MM.1S (cell line): ENCODE results near the gene C13orf42.
A peak's percentile ranks its signal among the peaks of the same experiment; 100 is the strongest.

Source experiments
- DNase-seq: peaks from one replicate; pipeline ENCODE4 v3.0.0-alpha.2; 2015
- H2AFZ ChIP-seq: fragments of 300-600 bp; sonication (generic); 2 replicates; pipeline ENCODE4 v1.6.0; 2016; ENCODE audit warnings: antibody characterized with exemption, low read length
- H3F3A ChIP-seq: fragments of 300-600 bp; sonication (generic); 2 replicates; pipeline ENCODE4 v1.6.1; 2016; ENCODE audit warnings: mild to moderate bottlenecking, antibody characterized with exemption, low read length, moderate library complexity, mixed read lengths; ENCODE audit not compliant: insufficient read depth
- H3K27ac ChIP-seq: fragments of 300-600 bp; sonication (generic); 2 replicates; pipeline ENCODE4 v1.5.1; 2016; ENCODE audit warnings: mild to moderate bottlenecking, low read length
- H3K27me3 ChIP-seq: fragments of 300-600 bp; sonication (generic); replicated peaks from 2 replicates; pipeline ENCODE4 v1.6.0; 2016; ENCODE audit warnings: low read length; ENCODE audit not compliant: insufficient read depth
- H3K36me3 ChIP-seq: fragments of 300-600 bp; sonication (generic); replicated peaks from 2 replicates; pipeline ENCODE4 v1.6.1; 2016; ENCODE audit warnings: mild to moderate bottlenecking, low read length, mixed read lengths; ENCODE audit not compliant: insufficient read depth
- H3K4me1 ChIP-seq: fragments of 300-600 bp; sonication (generic); 2 replicates; pipeline ENCODE4 v1.6.1; 2016; ENCODE audit warnings: low read length, mixed read lengths
- H3K4me2 ChIP-seq: fragments of 300-600 bp; sonication (generic); 2 replicates; pipeline ENCODE4 v1.6.0; 2016; ENCODE audit warnings: low read depth, low read length
- H3K4me3 ChIP-seq: fragments of 300-600 bp; sonication (generic); 2 replicates; pipeline ENCODE4 v1.5.1; 2016; ENCODE audit warnings: low read length, mixed read lengths
- H3K79me2 ChIP-seq: fragments of 300-600 bp; sonication (generic); 2 replicates; pipeline ENCODE4 v1.6.1; 2016; ENCODE audit warnings: mixed run types, low read length, mixed read lengths
- H3K9ac ChIP-seq: fragments of 300-600 bp; sonication (generic); 2 replicates; pipeline ENCODE4 v1.6.1; 2016; ENCODE audit warnings: low read length, mixed read lengths
- H3K9me2 ChIP-seq: fragments of 300-600 bp; sonication (generic); replicated peaks from 2 replicates; pipeline ENCODE4 v1.6.1; 2016; ENCODE audit warnings: mild to moderate bottlenecking, low read length, mixed read lengths; ENCODE audit not compliant: insufficient read depth
- H3K9me3 ChIP-seq: fragments of 300-600 bp; sonication (generic); replicated peaks from 2 replicates; pipeline ENCODE4 v1.6.1; 2016; ENCODE audit warnings: mild to moderate bottlenecking, low read length, mixed read lengths; ENCODE audit not compliant: insufficient read depth
- H4K20me1 ChIP-seq: fragments of 300-600 bp; sonication (generic); 2 replicates; pipeline ENCODE4 v1.6.1; 2016; ENCODE audit warnings: mild to moderate bottlenecking, low read length, moderate library complexity, mixed read lengths; ENCODE audit not compliant: insufficient read depth
- CTCF ChIP-seq: fragments of 300-600 bp; sonication (generic); IDR thresholded peaks from 2 replicates; pipeline ENCODE4 v1.5.1; 2016; ENCODE audit warnings: antibody characterized with exemption, low read length, mixed read lengths
- EZH2 ChIP-seq: fragments of 300-600 bp; sonication (generic); optimal IDR thresholded peaks from 2 replicates; pipeline ENCODE3; 2017; ENCODE audit warnings: low read depth, mild to moderate bottlenecking, antibody characterized with exemption, low read length, mixed read lengths
- EZH2phosphoT487 ChIP-seq: fragments of 300-600 bp; sonication (generic); IDR thresholded peaks from 2 replicates; pipeline ENCODE4 v1.6.1; 2018; ENCODE audit warnings: antibody characterized with exemption, low read length

Gene C13orf42

GRCh38 chr13:51134763-51135365, 23.8 kb upstream of the C13orf42 start:
- no peaks in the 10 kb centered on the region for H3K9me3 ChIP-seq
- no peak overlapping the region for H3K27ac ChIP-seq
- no peak overlapping the region for H3K4me3 ChIP-seq
- no peaks in the 10 kb centered on the region for H3K9me2 ChIP-seq
- no peaks in the 10 kb centered on the region for H3K36me3 ChIP-seq
- TF ChIP-seq EZH2phosphoT487, result no peak
- no peak for TF ChIP-seq EZH2
- TF ChIP-seq CTCF, result no peak
- DNase-seq, result no peak
- no peaks in the 10 kb centered on the region for H3F3A ChIP-seq
- no peaks in the 10 kb centered on the region for H3K4me1 ChIP-seq
- H3K79me2 ChIP-seq, result no peaks in the 10 kb centered on the region
- H3K4me2 ChIP-seq, result no peak overlapping the region
- no peaks in the 10 kb centered on the region for H3K27me3 ChIP-seq
- H4K20me1 ChIP-seq, result no peaks in the 10 kb centered on the region
- H3K9ac ChIP-seq, result no peak overlapping the region
- H2AFZ ChIP-seq, result no peak overlapping the region

DNA sequence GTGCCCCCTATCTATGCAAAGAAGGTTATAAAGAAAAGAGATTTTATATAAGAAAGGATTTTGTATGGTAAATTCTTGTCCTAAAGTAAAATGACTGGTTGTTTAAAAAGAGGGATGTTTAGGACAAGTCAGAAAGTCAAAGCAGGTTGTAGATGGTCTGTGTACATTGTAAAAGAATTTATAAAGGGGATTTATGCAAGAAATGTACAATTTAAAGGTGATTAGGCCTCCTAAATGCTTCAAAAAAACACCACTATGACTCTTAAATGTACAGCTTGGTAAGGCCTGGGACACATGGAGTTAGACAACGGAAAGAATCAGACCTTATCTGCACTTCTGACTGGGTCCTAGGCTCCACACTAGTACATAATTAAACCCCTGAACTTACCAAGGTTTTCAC, 19.3 kb upstream of the C13orf42 start:
- Histone ChIP-seq H3K36me3 (no peaks in the 10 kb centered on the region), H3K27ac (no peak overlapping the region), H3K27me3 (no peaks in the 10 kb centered on the region), H2AFZ (no peak overlapping the region), H3K4me3 (no peak overlapping the region), H3K79me2 (no peaks in the 10 kb centered on the region), H4K20me1 (no peaks in the 10 kb centered on the region), H3F3A (no peaks in the 10 kb centered on the region), H3K9me2 (no peaks in the 10 kb centered on the region), H3K4me2 (no peak overlapping the region), H3K4me1 (no peaks in the 10 kb centered on the region), H3K9ac (no peak overlapping the region), H3K9me3 (no peaks in the 10 kb centered on the region)
- TF ChIP-seq EZH2, result no peak
- TF ChIP-seq CTCF, result no peak
- no peak for TF ChIP-seq EZH2phosphoT487
- no peak for DNase-seq

DNA sequence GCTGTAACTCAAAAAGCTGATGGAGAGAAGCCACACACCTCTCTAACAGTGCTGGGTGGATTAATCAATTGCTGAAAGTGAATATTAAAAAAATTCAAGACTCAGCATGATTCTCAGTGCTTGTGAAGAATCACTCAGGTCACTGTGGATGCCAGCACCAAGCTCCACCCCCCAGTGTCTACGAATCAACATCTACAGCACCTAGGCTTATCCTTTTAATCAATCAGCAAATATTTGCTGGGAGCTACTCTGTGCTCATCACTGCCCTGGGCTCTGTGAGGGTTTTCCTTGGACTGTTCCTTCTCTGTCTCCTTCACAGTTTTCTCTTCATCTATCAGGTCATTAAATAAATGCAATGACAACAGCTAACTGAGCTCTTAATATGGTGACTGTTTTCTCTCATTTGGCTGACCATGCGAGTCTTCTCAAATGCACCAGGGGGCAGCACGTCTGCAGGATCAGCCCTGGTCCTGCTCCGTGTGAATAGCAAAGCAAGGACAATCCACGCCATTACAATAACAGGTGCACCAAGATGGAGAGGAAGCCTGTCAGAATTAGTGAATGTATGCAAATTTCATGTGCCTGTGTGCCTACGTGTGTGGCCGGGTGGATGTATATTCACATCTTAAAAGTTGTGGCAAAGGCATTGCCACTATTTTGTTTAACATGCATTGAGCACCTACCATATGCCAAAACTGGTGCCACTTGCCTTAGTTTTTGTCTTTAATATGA, 14.6 kb upstream of the C13orf42 start:
- H3K4me2 ChIP-seq, result no peak overlapping the region
- peak; percentile 61 for DNase-seq
- H3F3A ChIP-seq, result no peaks in the 10 kb centered on the region

More for the DNA sequence above, 14.6 kb upstream of the C13orf42 start:
- Histone ChIP-seq H3K9ac (no peak overlapping the region), H3K27ac (no peak overlapping the region), H3K4me1 (no peaks in the 10 kb centered on the region), H4K20me1 (no peaks in the 10 kb centered on the region), H3K27me3 (no peaks in the 10 kb centered on the region), H3K9me3 (no peaks in the 10 kb centered on the region), H2AFZ (no peak overlapping the region), H3K4me3 (no peak overlapping the region), H3K79me2 (no peaks in the 10 kb centered on the region), H3K9me2 (no peaks in the 10 kb centered on the region), H3K36me3 (no peaks in the 10 kb centered on the region)
- TF ChIP-seq EZH2 (no peak), CTCF (peak; percentile 69), EZH2phosphoT487 (no peak)
